ENCODE data around the gene KLK3. TPM values are rescaled to one million over a fixed set of nuclear protein-coding genes. Genes with fewer than 3 reads are reported as not detected.

The KLK3 gene
- total and polyA plus RNA-seq, 8 donors, result not detected

DNA sequence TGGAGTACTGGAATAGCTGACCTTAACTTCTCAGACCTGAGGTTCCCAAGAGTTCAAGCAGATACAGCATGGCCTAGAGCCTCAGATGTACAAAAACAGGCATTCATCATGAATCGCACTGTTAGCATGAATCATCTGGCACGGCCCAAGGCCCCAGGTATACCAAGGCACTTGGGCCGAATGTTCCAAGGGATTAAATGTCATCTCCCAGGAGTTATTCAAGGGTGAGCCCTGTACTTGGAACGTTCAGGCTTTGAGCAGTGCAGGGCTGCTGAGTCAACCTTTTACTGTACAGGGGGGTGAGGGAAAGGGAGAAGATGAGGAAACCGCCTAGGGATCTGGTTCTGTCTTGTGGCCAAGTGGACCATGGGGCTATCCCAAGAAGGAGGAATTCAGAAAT, 6.3 kb downstream of the KLK3 start:
- no peak for ATAC-seq
- Histone ChIP-seq H3K4me3 (no peak overlapping the region), H3K4me1 (no peaks in the 10 kb centered on the region), H3K27ac (no peak overlapping the region), H3K27me3 (peaks cover 0 to 79% of the 10 kb centered on the region in 2 donors), H3K36me3 (no peaks in the 10 kb centered on the region), H3K9me3 (peaks cover 0 to 7% of the 10 kb centered on the region in 2 donors)
- no peak for TF ChIP-seq CTCF (IDR thresholded peaks at IDR 0.05)
- DNase-seq, result no peak
- intact Hi-C loops (cut with DNase I), result no loop called here

DNA sequence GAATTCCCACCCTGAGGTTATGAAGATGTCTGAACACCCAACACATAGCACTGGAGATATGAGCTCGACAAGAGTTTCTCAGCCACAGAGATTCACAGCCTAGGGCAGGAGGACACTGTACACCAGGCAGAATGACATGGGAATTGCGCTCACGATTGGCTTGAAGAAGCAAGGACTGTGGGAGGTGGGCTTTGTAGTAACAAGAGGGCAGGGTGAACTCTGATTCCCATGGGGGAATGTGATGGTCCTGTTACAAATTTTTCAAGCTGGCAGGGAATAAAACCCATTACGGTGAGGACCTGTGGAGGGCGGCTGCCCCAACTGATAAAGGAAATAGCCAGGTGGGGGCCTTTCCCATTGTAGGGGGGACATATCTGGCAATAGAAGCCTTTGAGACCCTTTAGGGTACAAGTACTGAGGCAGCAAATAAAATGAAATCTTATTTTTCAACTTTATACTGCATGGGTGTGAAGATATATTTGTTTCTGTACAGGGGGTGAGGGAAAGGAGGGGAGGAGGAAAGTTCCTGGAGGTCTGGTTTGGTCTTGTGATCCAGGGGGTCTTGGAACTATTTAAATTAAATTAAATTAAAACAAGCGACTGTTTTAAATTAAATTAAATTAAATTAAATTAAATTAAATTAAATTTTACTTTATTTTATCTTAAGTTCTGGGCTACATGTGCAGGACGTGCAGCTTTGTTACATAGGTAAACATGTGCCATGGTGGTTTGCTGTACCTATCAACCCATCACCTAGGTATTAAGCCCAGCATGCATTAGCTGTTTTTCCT, 7.0 kb downstream of the KLK3 start:
- TF ChIP-seq CTCF (IDR thresholded peaks at IDR 0.05), result no peak
- DNase-seq (no peak), ATAC-seq (no peak)
- H3K9me3 ChIP-seq, result peaks cover 0 to 7% of the 10 kb centered on the region in 2 donors
- no peaks in the 10 kb centered on the region for H3K4me1 ChIP-seq
- intact Hi-C loops (cut with DNase I), result no loop called here
- H3K27me3 ChIP-seq, result peaks cover 0 to 76% of the 10 kb centered on the region in 2 donors
- H3K27ac ChIP-seq, result no peak overlapping the region
- H3K4me3 ChIP-seq, result no peak overlapping the region
- H3K36me3 ChIP-seq, result no peaks in the 10 kb centered on the region

- H3K4me1 ChIP-seq, result no peaks in the 10 kb centered on the region
- intact Hi-C loops (cut with DNase I), result no loop called here
- H3K27me3 ChIP-seq, result peaks cover 0 to 85% of the 10 kb centered on the region in 2 donors
- H3K9me3 ChIP-seq, result no peaks in the 10 kb centered on the region
- no peak for DNase-seq
- H3K36me3 ChIP-seq, result no peaks in the 10 kb centered on the region
- no peak for TF ChIP-seq CTCF (IDR thresholded peaks at IDR 0.05)
- ATAC-seq, result no peak
- no peak overlapping the region for H3K27ac ChIP-seq
- H3K4me3 ChIP-seq, result no peak overlapping the region
Observed at GRCh38 chr19:50869479-50869878, 14.8 kb downstream of the KLK3 start.

DNA sequence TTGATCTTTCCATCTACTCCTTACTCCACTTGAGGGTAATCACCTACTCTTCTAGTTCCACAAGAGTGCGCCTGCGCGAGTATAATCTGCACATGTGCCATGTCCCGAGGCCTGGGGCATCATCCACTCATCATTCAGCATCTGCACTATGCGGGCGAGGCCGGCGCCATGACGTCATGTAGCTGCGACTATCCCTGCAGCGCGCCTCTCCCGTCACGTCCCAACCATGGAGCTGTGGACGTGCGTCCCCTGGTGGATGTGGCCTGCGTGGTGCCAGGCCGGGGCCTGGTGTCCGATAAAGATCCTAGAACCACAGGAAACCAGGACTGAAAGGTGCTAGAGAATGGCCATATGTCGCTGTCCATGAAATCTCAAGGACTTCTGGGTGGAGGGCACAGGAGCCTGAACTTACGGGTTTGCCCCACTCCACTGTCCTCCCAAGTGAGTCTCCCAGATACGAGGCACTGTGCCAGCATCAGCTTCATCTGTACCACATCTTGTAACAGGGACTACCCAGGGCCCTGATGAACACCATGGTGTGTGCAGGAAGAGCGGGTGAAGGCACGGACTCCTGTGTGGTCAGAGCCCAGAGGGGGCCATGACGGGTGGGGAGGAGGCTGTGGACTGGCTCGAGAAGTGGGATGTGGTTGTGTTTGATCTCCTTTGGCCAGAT, 15.8 kb downstream of the KLK3 start:
- no peak for TF ChIP-seq CTCF (IDR thresholded peaks at IDR 0.05)
- Histone ChIP-seq H3K9me3 (no peaks in the 10 kb centered on the region), H3K27ac (no peak overlapping the region), H3K36me3 (no peaks in the 10 kb centered on the region), H3K27me3 (peaks cover 0 to 87% of the 10 kb centered on the region in 2 donors), H3K4me1 (no peaks in the 10 kb centered on the region), H3K4me3 (no peak overlapping the region)
- intact Hi-C loops (cut with DNase I), result no loop called here
- no peak for ATAC-seq
- DNase-seq, result peak in 1 of 4 donors; percentile 76

- no peaks in the 10 kb centered on the region for H3K36me3 ChIP-seq
- intact Hi-C loops (cut with DNase I), result no loop called here
- ATAC-seq, result no peak
Observed at GRCh38 chr19:50873056-50873455, 18.3 kb downstream of the KLK3 start, which contains the start of gene KLK2. TSS of gene KLK2 (plus strand) at chr19:50873439. CDS start at chr19:50873474, 35 bp downstream.

More at GRCh38 chr19:50873056-50873455, 18.3 kb downstream of the KLK3 start, which contains the start of gene KLK2:
- TF ChIP-seq CTCF (IDR thresholded peaks at IDR 0.05), result no peak
- Histone ChIP-seq H3K27ac (no peak within 1 kb of the TSS), H3K9me3 (no peaks in the 10 kb centered on the region), H3K4me3 (no peak within 1 kb of the TSS), H3K27me3 (peaks cover 0 to 91% of the 10 kb centered on the region in 2 donors), H3K4me1 (no peaks in the 10 kb centered on the region)
- no peak for DNase-seq
